Measurements from ENCODE around the gene IGIP.

The IGIP gene

GRCh38 chr5:140175367-140176030 lies 49.8 kb downstream of the IGIP start:
- H3K4me1 Mint-ChIP-seq (ENCODE audit: low read depth), result peaks cover 14% of the 10 kb centered on the region
- peak overlapping the region; percentile 86 for H3K4me3 Mint-ChIP-seq
- peaks cover 1% of the 10 kb centered on the region for H3K36me3 Mint-ChIP-seq (ENCODE audit: low read depth)
- peaks cover 19% of the 10 kb centered on the region for H3K27me3 Mint-ChIP-seq (ENCODE audit: low read depth)
- H3K27ac Mint-ChIP-seq, result peak overlapping the region; percentile 87
- H3K9me3 Mint-ChIP-seq, result no peaks in the 10 kb centered on the region

DNA sequence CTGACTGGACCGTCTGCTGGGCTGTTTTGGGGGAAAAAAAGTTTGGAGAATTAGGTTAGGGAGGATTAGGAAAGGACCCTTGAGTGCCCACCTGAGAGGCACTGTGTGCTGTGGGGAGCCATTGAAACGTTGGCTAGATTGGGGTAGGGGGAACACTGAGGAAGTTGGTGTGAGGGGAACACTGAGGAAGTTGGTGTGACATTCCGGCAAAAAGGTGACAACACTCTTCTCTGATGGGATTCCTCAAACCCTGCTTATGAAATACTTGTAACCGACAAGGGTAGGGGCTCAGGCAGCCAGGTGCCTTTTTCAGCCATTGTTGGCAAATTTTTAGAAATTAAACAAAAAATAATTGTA lies 50.3 kb downstream of the IGIP start:
- H3K27ac Mint-ChIP-seq, result peak overlapping the region; percentile 87
- no peaks in the 10 kb centered on the region for H3K9me3 Mint-ChIP-seq
- peaks cover 17% of the 10 kb centered on the region for H3K27me3 Mint-ChIP-seq (ENCODE audit: low read depth)
- H3K4me1 Mint-ChIP-seq (ENCODE audit: low read depth), result peaks cover 18% of the 10 kb centered on the region
- peaks cover 1% of the 10 kb centered on the region for H3K36me3 Mint-ChIP-seq (ENCODE audit: low read depth)
- peak overlapping the region; percentile 86 for H3K4me3 Mint-ChIP-seq

DNA sequence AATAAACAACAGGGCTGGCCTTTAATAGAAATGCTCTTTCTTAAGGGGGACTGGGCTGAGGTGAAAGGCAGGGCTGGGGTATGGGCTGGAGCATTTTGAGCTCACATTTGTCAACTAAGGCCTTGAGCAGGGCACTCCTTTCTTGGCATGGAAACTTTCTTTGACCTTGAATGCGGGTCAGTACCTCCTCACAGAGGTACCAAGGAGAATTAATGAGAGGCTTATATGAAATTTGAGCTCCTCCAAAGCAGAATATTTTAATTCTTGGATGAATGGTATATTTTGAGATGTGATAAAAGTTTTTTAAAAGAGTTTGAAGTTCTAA lies 52.3 kb downstream of the IGIP start:
- no peak overlapping the region for H3K4me3 Mint-ChIP-seq
- peaks cover 18% of the 10 kb centered on the region for H3K4me1 Mint-ChIP-seq (ENCODE audit: low read depth)
- peaks cover 1% of the 10 kb centered on the region for H3K36me3 Mint-ChIP-seq (ENCODE audit: low read depth)

GRCh38 chr5:140178482-140179116 lies 52.9 kb downstream of the IGIP start:
- no peaks in the 10 kb centered on the region for H3K9me3 Mint-ChIP-seq
- peaks cover 1% of the 10 kb centered on the region for H3K36me3 Mint-ChIP-seq (ENCODE audit: low read depth)
- H3K27me3 Mint-ChIP-seq (ENCODE audit: low read depth), result peaks cover 9% of the 10 kb centered on the region
- no peak overlapping the region for H3K4me3 Mint-ChIP-seq
- peaks cover 18% of the 10 kb centered on the region for H3K4me1 Mint-ChIP-seq (ENCODE audit: low read depth)
- H3K27ac Mint-ChIP-seq, result no peak overlapping the region

More for the DNA sequence above, 52.3 kb downstream of the IGIP start:
- H3K27ac Mint-ChIP-seq, result no peak overlapping the region
- H3K9me3 Mint-ChIP-seq, result no peaks in the 10 kb centered on the region
- peaks cover 11% of the 10 kb centered on the region for H3K27me3 Mint-ChIP-seq (ENCODE audit: low read depth)

All from T-helper 1 cell treated with Interleukin-12 subunit alpha and Interleukin-12 subunit beta and Interleukin-4 antibody, amounts not matched to agents 30 μg/mL and 1 μg/mL, for 36 hours (primary cell).